CD4-positive, alpha-beta memory T cell (primary cell): Measurements from ENCODE around the gene EMC9. TPM values are rescaled to one million over a fixed set of nuclear protein-coding genes. Genes with fewer than 3 reads are reported as not detected.

Experiments
- CTCF ChIA-PET: fragments of 350-600 bp; sonication (Branson Sonifier 250); formaldehyde crosslinking; loops from one replicate; lab custom pipeline; 2021; ENCODE audit warnings: inconsistent platforms; ENCODE audit not compliant: partially characterized antibody; lab: Charles Lee
- POLR2A ChIA-PET: fragments of 350-600 bp; sonication (Branson Sonifier 250); formaldehyde crosslinking; loops from one replicate; lab custom pipeline; 2021; ENCODE audit not compliant: partially characterized antibody; lab: Charles Lee
- DNase-seq, 5 donors: peaks; one replicate each; pipeline versions ENCODE4 v3.0.0 to v3.0.0-alpha.2; 2020 to 2022; ENCODE audit warnings: mixed read lengths in 1 of 5
- H3K27ac ChIP-seq: one replicate; pipeline ENCODE4 v1.7.0; 2013; ENCODE audit warnings: low read depth, low read length
- H3K27me3 ChIP-seq: 2 replicates; pipeline ENCODE4 v1.7.0; 2013; ENCODE audit warnings: mild to moderate bottlenecking, low read length, moderate library complexity; ENCODE audit not compliant: insufficient read depth
- H3K36me3 ChIP-seq: 2 replicates; pipeline ENCODE4 v1.7.0; 2013; ENCODE audit warnings: mild to moderate bottlenecking, low read length, moderate library complexity; ENCODE audit not compliant: insufficient read depth
- H3K4me1 ChIP-seq: 2 replicates; pipeline ENCODE4 v1.7.0; 2013; ENCODE audit warnings: mild to moderate bottlenecking, low read length, moderate library complexity; ENCODE audit not compliant: insufficient read depth
- H3K4me3 ChIP-seq, 2 donors: one replicate each; pipeline ENCODE4 v1.7.0; 2013; ENCODE audit warnings: low read length in 2 of 2, mild to moderate bottlenecking in 1 of 2
- H3K9me3 ChIP-seq, 2 donors: one replicate each; pipeline ENCODE4 v1.7.0; 2013; ENCODE audit warnings: low read length in 2 of 2, control low read depth in 1 of 2; ENCODE audit not compliant: control insufficient read depth in 1 of 2
- H3K27ac Mint-ChIP-seq, 7 donors: one replicate each; pipeline ENCODE4 v1.8.0; 2020 to 2021; ENCODE audit warnings: mixed read lengths in 7 of 7, mild to moderate bottlenecking in 6 of 7, inconsistent platforms in 3 of 7, moderate library complexity in 3 of 7
- H3K27me3 Mint-ChIP-seq, 2 donors: one replicate each; pipeline ENCODE4 v1.8.0; 2020 to 2021; ENCODE audit warnings: mixed read lengths in 2 of 2
- H3K36me3 Mint-ChIP-seq, 2 donors: one replicate each; pipeline ENCODE4 v1.8.0; 2020 to 2021; ENCODE audit warnings: mixed read lengths in 2 of 2, inconsistent platforms in 1 of 2, mild to moderate bottlenecking in 1 of 2
- H3K4me1 Mint-ChIP-seq, 4 donors: one replicate each; pipeline ENCODE4 v1.8.0; 2020 to 2021; ENCODE audit warnings: mixed read lengths in 4 of 4, mild to moderate bottlenecking in 1 of 4
- H3K4me3 Mint-ChIP-seq, 8 donors: one replicate each; pipeline ENCODE4 v1.8.0; 2020 to 2021; ENCODE audit warnings: mixed read lengths in 8 of 8, mild to moderate bottlenecking in 7 of 8, moderate library complexity in 6 of 8, inconsistent platforms in 3 of 8
- H3K9me3 Mint-ChIP-seq, 8 donors: one replicate each; pipeline ENCODE4 v1.8.0; 2020 to 2021; ENCODE audit warnings: mixed read lengths in 8 of 8, mild to moderate bottlenecking in 5 of 8, inconsistent platforms in 3 of 8, moderate library complexity in 1 of 8
- intact Hi-C: fragments of 100-400 bp; cut with micrococcal nuclease; formaldehyde crosslinking; loops from one replicate; pipeline ENCODE4 v1.15.1; 2023
- polyA plus RNA-seq, 2 donors: library from polyadenylated mRNA; unstranded; fragments of 300-500 nt; fragmentation: Illumina TruSeq; gene quantifications; one replicate each; pipeline ENCODE4 v1.2.3, GENCODE V29; 2021
- total RNA-seq, 2 experiments: library from RNA; stranded (reverse); gene quantifications; one replicate each; pipeline ENCODE4 v1.2.3, GENCODE V29; 2021

The EMC9 gene
- total and polyA plus RNA-seq, 4 experiments from 2014 or later = 11.4 to 33.9 (median 23.3) TPM

DNA sequence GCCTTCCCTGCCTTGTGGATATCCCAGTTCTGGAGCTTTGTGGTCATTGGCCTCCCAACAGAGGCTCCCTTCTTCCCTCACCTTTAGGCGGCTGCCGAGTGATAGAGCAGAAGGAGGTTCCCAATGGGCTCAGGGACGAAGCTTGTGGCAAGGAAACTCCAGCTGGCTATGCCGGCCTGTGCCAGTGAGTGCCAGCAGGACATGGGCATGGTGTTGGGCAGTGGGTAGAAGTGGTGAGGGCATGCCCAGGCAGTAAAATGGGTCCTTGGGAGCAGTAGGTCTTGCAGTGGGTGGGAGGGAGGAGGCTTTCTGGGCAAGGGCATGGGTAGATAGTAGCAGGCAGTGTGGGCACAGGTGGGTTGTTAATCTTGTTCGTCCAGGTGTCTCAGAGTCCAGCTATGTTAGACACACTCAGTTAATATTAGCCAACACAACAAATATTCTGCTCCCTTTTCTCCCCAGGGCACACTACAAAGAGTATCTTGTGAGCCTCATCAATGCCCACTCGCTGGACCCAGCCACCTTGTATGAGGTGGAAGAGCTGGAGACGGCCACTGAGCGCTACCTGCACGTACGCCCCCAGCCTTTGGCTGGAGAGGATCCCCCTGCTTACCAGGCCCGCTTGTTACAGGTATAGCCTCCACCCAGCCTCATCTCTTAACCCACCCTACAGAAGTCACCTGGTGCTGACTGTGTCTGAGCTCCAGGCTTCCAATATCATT is 18.5 kb upstream of the EMC9 start:
- ChIA-PET CTCF (interaction anchor here (0.7 to 6.9 kb wide), 20 partner anchors 11 to 272 kb away, joined by 3 to 110 read pairs (median 9); partner anchors contain the start of genes CHMP4A, CIDEB, DCAF11 and EMC9), POLR2A (interaction anchor here (1.7 to 9.5 kb wide), 17 partner anchors 11 to 150 kb away, joined by 6 to 162 read pairs (median 23); partner anchors contain the start of genes CHMP4A, DCAF11, EMC9 and IPO4)
- H3K36me3 ChIP-seq = peaks cover 66% of the 10 kb centered on the region
- peaks cover 50 to 78% of the 10 kb centered on the region in 2 donors for H3K36me3 Mint-ChIP-seq
- intact Hi-C loops = loop anchor here (2.0 kb wide), 1 partner anchor 145 kb away; no protein-coding TSS in a partner anchor
- no peak overlapping the region for H3K4me3 ChIP-seq
- H3K9me3 ChIP-seq = no peaks in the 10 kb centered on the region
- peak overlapping the region; percentile 90 for H3K27ac ChIP-seq
- peaks cover 28 to 56% (median 38%) of the 10 kb centered on the region in 4 donors for H3K4me1 Mint-ChIP-seq
- peaks cover 42% of the 10 kb centered on the region for H3K4me1 ChIP-seq
- no peaks in the 10 kb centered on the region for H3K9me3 Mint-ChIP-seq
- peak overlapping the region in 2 of 8 donors; percentile 24 to 30 for H3K4me3 Mint-ChIP-seq
- no peaks in the 10 kb centered on the region for H3K27me3 Mint-ChIP-seq
- no peaks in the 10 kb centered on the region for H3K27me3 ChIP-seq
- H3K27ac Mint-ChIP-seq = peak overlapping the region; percentile 79 to 100 (median 99)
- DNase-seq = no peak

DNA sequence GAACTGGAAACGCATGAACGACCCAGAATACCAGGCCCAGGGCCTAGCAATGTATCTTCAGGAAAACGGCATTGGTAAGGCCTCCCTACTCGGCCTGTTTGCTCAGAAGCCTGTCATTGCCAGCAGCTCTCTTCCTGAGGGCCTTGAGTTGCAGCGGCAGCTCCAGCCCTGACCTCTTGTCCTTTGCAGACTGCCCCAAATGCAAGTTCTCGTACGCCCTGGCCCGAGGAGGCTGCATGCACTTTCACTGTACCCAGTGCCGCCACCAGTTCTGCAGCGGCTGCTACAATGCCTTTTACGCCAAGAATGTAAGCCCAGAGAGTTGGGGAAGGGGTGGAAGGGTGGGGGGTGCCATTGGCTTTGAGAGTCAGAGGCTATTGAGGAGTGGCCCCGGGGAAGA is 15.9 kb upstream of the EMC9 start:
- Mint-ChIP-seq H3K27me3 (no peaks in the 10 kb centered on the region), H3K27ac (peak overlapping the region in 4 of 7 donors; percentile 56 to 85 (median 66)), H3K36me3 (peaks cover 40 to 69% of the 10 kb centered on the region in 2 donors), H3K4me1 (peaks cover 16 to 33% (median 21%) of the 10 kb centered on the region in 4 donors), H3K4me3 (no peak overlapping the region), H3K9me3 (no peaks in the 10 kb centered on the region)
- Histone ChIP-seq H3K9me3 (no peaks in the 10 kb centered on the region), H3K27me3 (no peaks in the 10 kb centered on the region), H3K27ac (no peak overlapping the region), H3K4me1 (peaks cover 17% of the 10 kb centered on the region), H3K36me3 (peaks cover 49% of the 10 kb centered on the region), H3K4me3 (no peak overlapping the region)
- intact Hi-C loops = no loop called here
- DNase-seq = no peak
- ChIA-PET POLR2A (interaction anchor here (0.9 to 9.5 kb wide), 2 partner anchors 10 to 42 kb away, joined by 3 to 162 read pairs; partner anchors contain the start of genes NRL, PSME2 and RNF31), CTCF (interaction anchor here (0.6 to 6.9 kb wide), 4 partner anchors 9 to 189 kb away, joined by 3 to 110 read pairs (median 3); partner anchors contain the start of genes PSME2 and RNF31)

DNA sequence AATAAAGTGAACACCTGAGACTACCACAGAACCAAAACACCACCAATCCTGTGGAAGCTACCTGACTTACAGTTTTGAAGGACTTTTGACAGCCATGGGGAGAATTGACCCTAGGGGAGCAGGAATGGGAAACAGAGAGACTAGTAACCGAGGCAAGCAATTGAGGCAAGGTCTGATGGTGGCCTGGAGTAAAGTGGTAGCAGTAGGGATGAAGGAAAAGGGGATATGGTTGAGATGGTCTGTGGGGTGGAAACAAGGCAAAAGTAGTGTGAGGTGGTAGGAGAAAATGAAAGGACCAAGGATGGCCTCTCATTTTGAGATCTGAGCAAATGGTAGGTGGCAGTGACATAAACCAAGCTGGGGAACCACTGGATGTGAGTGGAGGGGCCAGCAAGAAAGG is 15.4 kb upstream of the EMC9 start:
- Mint-ChIP-seq H3K27me3 (no peaks in the 10 kb centered on the region), H3K36me3 (peaks cover 39 to 67% of the 10 kb centered on the region in 2 donors), H3K4me3 (peak overlapping the region in 1 of 8 donors; percentile 32), H3K9me3 (no peaks in the 10 kb centered on the region), H3K4me1 (peaks cover 11 to 28% (median 18%) of the 10 kb centered on the region in 4 donors), H3K27ac (peak overlapping the region in 6 of 7 donors; percentile 20 to 85 (median 64))
- Histone ChIP-seq H3K36me3 (peaks cover 52% of the 10 kb centered on the region), H3K27me3 (no peaks in the 10 kb centered on the region), H3K4me3 (no peak overlapping the region), H3K4me1 (peaks cover 12% of the 10 kb centered on the region), H3K9me3 (no peaks in the 10 kb centered on the region), H3K27ac (no peak overlapping the region)
- no peak for DNase-seq
- ChIA-PET CTCF (interaction anchor here (0.6 to 6.9 kb wide), 2 partner anchors 8 to 189 kb away, joined by 3 to 110 read pairs; partner anchors contain the start of genes PSME2 and RNF31), POLR2A (interaction anchor here (9.5 kb wide), 1 partner anchor 9 kb away, joined by 162 read pairs; the partner anchor contains the start of genes PSME2 and RNF31)
- intact Hi-C loops = no loop called here

DNA sequence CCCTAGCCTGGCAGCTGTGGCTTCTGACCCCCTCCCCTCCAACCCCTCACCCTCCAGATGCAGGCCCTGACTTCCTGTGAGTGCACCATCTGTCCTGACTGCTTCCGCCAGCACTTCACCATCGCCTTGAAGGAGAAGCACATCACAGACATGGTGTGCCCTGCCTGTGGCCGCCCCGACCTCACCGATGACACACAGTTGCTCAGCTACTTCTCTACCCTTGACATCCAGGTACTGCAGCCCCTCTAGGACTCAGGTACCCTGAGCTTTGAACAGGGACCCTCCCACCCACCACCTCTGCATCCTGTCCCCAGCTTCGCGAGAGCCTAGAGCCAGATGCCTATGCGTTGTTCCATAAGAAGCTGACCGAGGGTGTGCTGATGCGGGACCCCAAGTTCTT is 13.7 kb upstream of the EMC9 start:
- H3K4me1 ChIP-seq = peaks cover 4% of the 10 kb centered on the region
- no peak overlapping the region for H3K4me3 Mint-ChIP-seq
- H3K27me3 ChIP-seq = no peaks in the 10 kb centered on the region
- POLR2A ChIA-PET = interaction anchor here (1.0 to 9.5 kb wide), 6 partner anchors 8 to 281 kb away, joined by 3 to 162 read pairs (median 4); partner anchors contain the start of genes DCAF11, EMC9, NRL and PSME2
- intact Hi-C loops = no loop called here
- H3K9me3 ChIP-seq = no peaks in the 10 kb centered on the region
- no peaks in the 10 kb centered on the region for H3K27me3 Mint-ChIP-seq
- H3K27ac ChIP-seq = no peak overlapping the region
- CTCF ChIA-PET = interaction anchor here (0.7 to 2.0 kb wide), 5 partner anchors 9 to 105 kb away, joined by 3 to 5 read pairs (median 3); partner anchors contain the start of gene PSME2
- peak overlapping the region in 3 of 7 donors; percentile 13 to 73 (median 73) for H3K27ac Mint-ChIP-seq
- no peak for DNase-seq
- peaks cover 41 to 63% of the 10 kb centered on the region in 2 donors for H3K36me3 Mint-ChIP-seq
- no peak overlapping the region for H3K4me3 ChIP-seq
- H3K36me3 ChIP-seq = peaks cover 64% of the 10 kb centered on the region
- no peaks in the 10 kb centered on the region for H3K9me3 Mint-ChIP-seq
- peaks cover 2 to 20% (median 12%) of the 10 kb centered on the region in 4 donors for H3K4me1 Mint-ChIP-seq

DNA sequence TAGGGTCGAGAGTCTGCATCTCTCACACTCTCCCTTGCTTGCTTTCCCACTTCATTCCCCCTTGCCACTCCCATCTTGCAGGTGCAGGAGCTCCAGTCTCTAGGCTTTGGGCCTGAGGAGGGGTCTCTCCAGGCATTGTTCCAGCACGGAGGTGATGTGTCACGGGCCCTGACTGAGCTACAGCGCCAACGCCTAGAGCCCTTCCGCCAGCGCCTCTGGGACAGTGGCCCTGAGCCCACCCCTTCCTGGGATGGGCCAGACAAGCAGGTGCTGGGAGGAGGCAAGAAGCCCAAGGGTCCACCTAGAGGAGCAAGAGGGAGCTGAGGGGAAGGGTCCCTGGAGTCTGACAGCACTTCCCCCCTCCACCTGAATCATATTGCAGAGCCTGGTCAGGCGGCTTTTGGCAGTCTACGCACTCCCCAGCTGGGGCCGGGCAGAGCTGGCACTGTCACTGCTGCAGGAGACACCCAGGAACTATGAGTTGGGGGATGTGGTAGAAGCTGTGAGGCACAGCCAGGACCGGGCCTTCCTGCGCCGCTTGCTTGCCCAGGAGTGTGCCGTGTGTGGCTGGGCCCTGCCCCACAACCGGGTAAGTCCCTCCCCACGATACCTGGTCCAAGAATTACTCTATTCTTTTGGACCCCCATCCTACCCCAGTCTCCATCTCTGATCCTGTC is 10.2 kb upstream of the EMC9 start:
- intact Hi-C loops = no loop called here
- H3K4me1 Mint-ChIP-seq = peaks cover 18 to 40% (median 28%) of the 10 kb centered on the region in 4 donors
- no peaks in the 10 kb centered on the region for H3K27me3 Mint-ChIP-seq
- peak overlapping the region in 4 of 7 donors; percentile 3 to 74 (median 28) for H3K27ac Mint-ChIP-seq
- no peak overlapping the region for H3K4me3 ChIP-seq
- no peaks in the 10 kb centered on the region for H3K9me3 ChIP-seq
- H3K36me3 Mint-ChIP-seq = peaks cover 40 to 59% of the 10 kb centered on the region in 2 donors
- DNase-seq = no peak
- POLR2A ChIA-PET = interaction anchor here (1.0 to 9.5 kb wide), 6 partner anchors 7 to 65 kb away, joined by 4 to 162 read pairs (median 11); partner anchors contain the start of genes DCAF11, EMC9, IRF9 and MDP1
- H3K4me3 Mint-ChIP-seq = no peak overlapping the region
- no peaks in the 10 kb centered on the region for H3K9me3 Mint-ChIP-seq
- CTCF ChIA-PET = interaction anchor here (1.3 to 8.5 kb wide), 3 partner anchors 9 to 43 kb away, joined by 5 to 110 read pairs (median 7); partner anchors contain the start of genes IRF9 and PSME1
- H3K27ac ChIP-seq = no peak overlapping the region
- H3K36me3 ChIP-seq = peaks cover 52% of the 10 kb centered on the region
- peaks cover 27% of the 10 kb centered on the region for H3K4me1 ChIP-seq
- no peaks in the 10 kb centered on the region for H3K27me3 ChIP-seq

DNA sequence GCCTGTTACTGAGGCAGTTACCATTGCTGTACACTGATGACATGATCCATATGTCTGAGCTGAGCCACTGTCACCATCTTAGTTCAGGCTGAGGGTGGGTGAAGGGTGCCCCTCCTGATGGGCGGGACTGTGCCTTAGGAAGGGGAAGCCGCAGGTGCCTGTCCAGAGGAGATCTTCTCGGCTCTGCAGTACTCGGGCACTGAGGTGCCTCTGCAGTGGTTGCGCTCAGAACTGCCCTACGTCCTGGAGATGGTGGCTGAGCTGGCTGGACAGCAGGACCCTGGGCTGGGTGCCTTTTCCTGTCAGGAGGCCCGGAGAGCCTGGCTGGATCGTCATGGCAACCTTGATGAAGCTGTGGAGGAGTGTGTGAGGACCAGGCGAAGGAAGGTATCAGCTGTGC is 9.6 kb upstream of the EMC9 start:
- peaks cover 19 to 46% (median 31%) of the 10 kb centered on the region in 4 donors for H3K4me1 Mint-ChIP-seq
- Histone ChIP-seq H3K27ac (no peak overlapping the region), H3K9me3 (no peaks in the 10 kb centered on the region), H3K36me3 (peaks cover 48% of the 10 kb centered on the region), H3K4me1 (peaks cover 30% of the 10 kb centered on the region), H3K4me3 (no peak overlapping the region), H3K27me3 (no peaks in the 10 kb centered on the region)
- H3K9me3 Mint-ChIP-seq = no peaks in the 10 kb centered on the region
- peak overlapping the region in 5 of 7 donors; percentile 15 to 74 (median 31) for H3K27ac Mint-ChIP-seq
- intact Hi-C loops = no loop called here
- H3K4me3 Mint-ChIP-seq = peak overlapping the region in 1 of 8 donors; percentile 52
- CTCF ChIA-PET = interaction anchor here (1.3 to 8.5 kb wide), 3 partner anchors 9 to 42 kb away, joined by 5 to 110 read pairs (median 7); partner anchors contain the start of genes IRF9 and PSME1
- peaks cover 40 to 63% of the 10 kb centered on the region in 2 donors for H3K36me3 Mint-ChIP-seq
- DNase-seq = no peak
- no peaks in the 10 kb centered on the region for H3K27me3 Mint-ChIP-seq
- POLR2A ChIA-PET = interaction anchor here (0.5 to 9.5 kb wide), 10 partner anchors 8 to 65 kb away, joined by 4 to 162 read pairs (median 5); partner anchors contain the start of genes DCAF11, EMC9, IPO4 and IRF9
